Subcutaneous abdominal adipose tissue (tissue), 5 donors: ENCODE results near the gene CARD11.

Experiments used
- H3K27ac ChIP-seq: one replicate; pipeline ENCODE4 v1.7.0; 2013; ENCODE audit warnings: low read depth, mild to moderate bottlenecking, inconsistent platforms, low read length, moderate library complexity
- H3K27me3 ChIP-seq, 5 donors: one replicate each; pipeline ENCODE4 v1.7.0; 2013; ENCODE audit warnings: low read length in 5 of 5, inconsistent platforms in 1 of 5; ENCODE audit not compliant: control insufficient read depth in 5 of 5, insufficient read depth in 4 of 5
- H3K36me3 ChIP-seq, 5 donors: one replicate each; pipeline ENCODE4 v1.7.0; 2013; ENCODE audit warnings: low read length in 5 of 5; ENCODE audit not compliant: control insufficient read depth in 5 of 5, insufficient read depth in 5 of 5
- H3K4me1 ChIP-seq, 5 donors: one replicate each; pipeline ENCODE4 v1.7.0; 2013; ENCODE audit warnings: low read length in 5 of 5, mild to moderate bottlenecking in 3 of 5, moderate library complexity in 1 of 5; ENCODE audit not compliant: control insufficient read depth in 5 of 5, insufficient read depth in 5 of 5
- H3K4me3 ChIP-seq, 5 donors: one replicate each; pipeline ENCODE4 v1.7.0; 2013; ENCODE audit warnings: low read length in 5 of 5, low read depth in 1 of 5
- H3K9ac ChIP-seq, 5 donors: one replicate each; pipeline ENCODE4 v1.7.0; 2013; ENCODE audit warnings: low read length in 5 of 5, mild to moderate bottlenecking in 4 of 5, moderate library complexity in 3 of 5
- H3K9me3 ChIP-seq, 5 donors: one replicate each; pipeline ENCODE4 v1.7.0; 2013; ENCODE audit warnings: low read length in 5 of 5; ENCODE audit not compliant: control insufficient read depth in 5 of 5
- donor health status: healthy.
- donor health status: healthy.
- donor health status: healthy.
- donor health status: healthy.
- donor health status: healthy.

The CARD11 gene

GRCh38 chr7:2955269-2955668 is 88.4 kb downstream of the CARD11 start:
- no peak overlapping the region for H3K4me3 ChIP-seq
- no peaks in the 10 kb centered on the region for H3K36me3 ChIP-seq
- no peak overlapping the region for H3K9ac ChIP-seq
- H3K9me3 ChIP-seq: no peaks in the 10 kb centered on the region
- H3K27me3 ChIP-seq: peaks cover 0 to 17% (median 5%) of the 10 kb centered on the region in 5 donors
- no peak overlapping the region for H3K27ac ChIP-seq
- H3K4me1 ChIP-seq: peaks cover 0 to 14% (median 5%) of the 10 kb centered on the region in 5 donors

GRCh38 chr7:2954433-2954853 is 89.2 kb downstream of the CARD11 start:
- H3K27ac ChIP-seq: no peak overlapping the region
- peaks cover 0 to 15% (median 5%) of the 10 kb centered on the region in 5 donors for H3K27me3 ChIP-seq
- no peaks in the 10 kb centered on the region for H3K9me3 ChIP-seq
- H3K9ac ChIP-seq: no peak overlapping the region
- H3K4me1 ChIP-seq: peaks cover 0 to 14% (median 5%) of the 10 kb centered on the region in 5 donors
- H3K36me3 ChIP-seq: no peaks in the 10 kb centered on the region
- H3K4me3 ChIP-seq: no peak overlapping the region

- Histone ChIP-seq H3K27me3 (peaks cover 0 to 10% (median 3%) of the 10 kb centered on the region in 5 donors), H3K36me3 (no peaks in the 10 kb centered on the region), H3K27ac (no peak overlapping the region), H3K4me1 (peaks cover 0 to 14% (median 5%) of the 10 kb centered on the region in 5 donors), H3K4me3 (no peak overlapping the region), H3K9ac (no peak overlapping the region), H3K9me3 (no peaks in the 10 kb centered on the region)
Observed at GRCh38 chr7:2953588-2954407, 89.9 kb downstream of the CARD11 start.

- Histone ChIP-seq H3K9me3 (no peaks in the 10 kb centered on the region), H3K27me3 (peaks cover 0 to 6% (median 3%) of the 10 kb centered on the region in 5 donors), H3K4me3 (no peak overlapping the region), H3K9ac (no peak overlapping the region), H3K27ac (no peak overlapping the region), H3K36me3 (no peaks in the 10 kb centered on the region), H3K4me1 (peaks cover 0 to 14% (median 5%) of the 10 kb centered on the region in 5 donors)
Observed at GRCh38 chr7:2953099-2953498, 90.6 kb downstream of the CARD11 start.

- Histone ChIP-seq H3K9ac (no peak overlapping the region), H3K27ac (no peak overlapping the region)
Observed at GRCh38 chr7:2952316-2952715, 91.4 kb downstream of the CARD11 start.

GRCh38 chr7:2950578-2950977 is 93.1 kb downstream of the CARD11 start:
- no peaks in the 10 kb centered on the region for H3K36me3 ChIP-seq
- H3K9ac ChIP-seq: no peak overlapping the region
- peaks cover 0 to 2% (median 0%) of the 10 kb centered on the region in 5 donors for H3K9me3 ChIP-seq

More at GRCh38 chr7:2952316-2952715, 91.4 kb downstream of the CARD11 start:
- Histone ChIP-seq H3K4me1 (peaks cover 0 to 14% (median 5%) of the 10 kb centered on the region in 5 donors), H3K4me3 (no peak overlapping the region), H3K27me3 (peaks cover 0 to 6% (median 3%) of the 10 kb centered on the region in 5 donors), H3K36me3 (no peaks in the 10 kb centered on the region), H3K9me3 (peaks cover 0 to 2% (median 0%) of the 10 kb centered on the region in 5 donors)

GRCh38 chr7:2948749-2949148 is 94.9 kb downstream of the CARD11 start:
- Histone ChIP-seq H3K9me3 (peaks cover 0 to 2% (median 0%) of the 10 kb centered on the region in 5 donors), H3K4me1 (peaks cover 0 to 11% (median 5%) of the 10 kb centered on the region in 5 donors), H3K4me3 (no peak overlapping the region), H3K36me3 (no peaks in the 10 kb centered on the region), H3K9ac (no peak overlapping the region), H3K27me3 (peaks cover 0 to 6% (median 0%) of the 10 kb centered on the region in 5 donors), H3K27ac (no peak overlapping the region)

More at GRCh38 chr7:2950578-2950977, 93.1 kb downstream of the CARD11 start:
- H3K4me3 ChIP-seq: no peak overlapping the region
- no peak overlapping the region for H3K27ac ChIP-seq
- peaks cover 0 to 11% (median 5%) of the 10 kb centered on the region in 5 donors for H3K4me1 ChIP-seq
- H3K27me3 ChIP-seq: peaks cover 0 to 5% (median 3%) of the 10 kb centered on the region in 5 donors

- Histone ChIP-seq H3K27me3 (peaks cover 0 to 6% (median 0%) of the 10 kb centered on the region in 5 donors), H3K36me3 (no peaks in the 10 kb centered on the region), H3K4me3 (no peak overlapping the region), H3K9me3 (peaks cover 0 to 2% (median 0%) of the 10 kb centered on the region in 5 donors), H3K27ac (no peak overlapping the region), H3K4me1 (peaks cover 0 to 11% (median 5%) of the 10 kb centered on the region in 5 donors), H3K9ac (no peak overlapping the region)
Observed at GRCh38 chr7:2947058-2947780, 96.4 kb downstream of the CARD11 start.

GRCh38 chr7:2945171-2945570 is 98.5 kb downstream of the CARD11 start:
- no peak overlapping the region for H3K4me3 ChIP-seq
- peaks cover 0 to 4% (median 0%) of the 10 kb centered on the region in 5 donors for H3K4me1 ChIP-seq
- H3K9me3 ChIP-seq: peaks cover 0 to 2% (median 0%) of the 10 kb centered on the region in 5 donors
- H3K9ac ChIP-seq: no peak overlapping the region
- no peak overlapping the region for H3K27ac ChIP-seq
- H3K36me3 ChIP-seq: no peaks in the 10 kb centered on the region
- H3K27me3 ChIP-seq: peaks cover 0 to 6% (median 3%) of the 10 kb centered on the region in 5 donors
